PC-9 (cell line): ENCODE data around the gene CEACAM6.

Experiments
- CTCF ChIP-seq: fragments of 200-600 bp; sonication (generic); conservative IDR thresholded peaks from 2 replicates; pipeline ENCODE4 v1.6.1; 2017; ENCODE audit warnings: mixed run types, antibody characterized with exemption, mild to moderate bottlenecking, moderate library complexity
- EZH2 ChIP-seq: fragments of 200-600 bp; sonication (generic); IDR thresholded peaks from 2 replicates; pipeline ENCODE4 v1.8.0; 2017; ENCODE audit warnings: antibody characterized with exemption, low read depth

GRCh38 chr19:41811981-41812380 lies 56.7 kb downstream of the CEACAM6 start:
- TF ChIP-seq CTCF (no peak), EZH2 (no peak)
